HG03066 (cell line): ENCODE data around the gene FOXF1.

ENCODE experiments used
- ATAC-seq: cut with Tn5 transposase; IDR thresholded peaks from one replicate; pipeline ENCODE4 v1.9.1; 2021; ENCODE audit warnings: low read depth; ENCODE audit not compliant: unreplicated experiment

FOXF1 gene

DNA sequence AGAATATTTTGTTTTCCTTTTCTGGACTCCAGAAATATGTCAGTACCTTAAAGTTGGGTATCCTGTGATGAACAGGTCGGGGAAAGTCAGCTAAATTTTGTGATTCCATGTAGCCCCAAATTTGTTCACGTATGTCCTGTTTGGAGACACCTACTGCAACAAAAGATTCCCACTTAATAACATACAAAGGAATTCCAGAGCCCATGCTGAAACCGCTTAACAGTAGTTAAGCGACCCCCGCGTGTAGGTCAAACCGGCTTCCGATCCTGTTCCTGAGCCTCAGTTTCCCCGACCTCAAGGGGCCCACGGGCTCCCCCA lies 44.2 kb downstream of the FOXF1 start:
- ATAC-seq, result no peak

DNA sequence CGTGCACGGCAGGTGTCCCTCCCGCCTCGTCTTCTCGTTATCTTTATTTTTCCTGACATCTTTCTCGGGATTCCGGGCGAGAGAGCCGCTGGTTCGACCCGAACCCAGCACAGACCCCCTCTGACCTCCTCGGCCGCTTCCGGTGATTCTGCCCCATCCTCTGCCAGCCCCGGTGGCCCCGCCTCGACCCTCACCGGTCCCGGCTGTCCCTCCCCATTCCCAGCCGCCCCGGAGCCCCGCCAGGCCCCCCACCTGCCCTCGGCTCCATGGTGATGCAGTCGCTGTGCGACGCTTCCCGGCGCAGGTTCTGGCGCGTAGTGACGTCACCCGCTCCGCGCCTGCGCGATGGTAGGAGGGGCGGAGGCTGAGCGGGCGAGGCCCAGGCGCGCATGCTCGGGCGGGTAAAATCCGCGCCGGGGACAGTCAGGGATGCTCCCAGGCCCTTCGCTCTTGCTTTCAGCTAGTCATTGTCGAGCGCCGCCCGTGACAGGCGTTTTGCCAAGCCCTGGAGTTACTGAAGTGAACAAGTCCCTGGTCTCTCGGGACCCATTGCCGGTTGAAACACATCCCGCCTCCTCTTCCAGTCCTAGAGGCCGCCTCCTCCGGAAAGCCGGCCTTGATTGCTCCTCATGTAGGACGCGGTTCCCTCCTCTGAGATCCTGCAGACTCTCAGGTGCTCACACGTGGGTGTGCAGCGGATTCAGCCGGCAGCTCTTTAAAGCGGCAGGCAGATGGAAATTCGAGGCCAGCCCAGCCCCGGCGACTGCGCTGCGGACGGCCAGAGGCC lies 44.8 kb downstream of the FOXF1 start, which contains the start of gene MTHFSD:
Gene MTHFSD (minus strand): TSS at position 319 of the 787 bp plus-strand sequence. CDS start 51 bp downstream, at position 268.
- ATAC-seq, result peak; percentile 90

DNA sequence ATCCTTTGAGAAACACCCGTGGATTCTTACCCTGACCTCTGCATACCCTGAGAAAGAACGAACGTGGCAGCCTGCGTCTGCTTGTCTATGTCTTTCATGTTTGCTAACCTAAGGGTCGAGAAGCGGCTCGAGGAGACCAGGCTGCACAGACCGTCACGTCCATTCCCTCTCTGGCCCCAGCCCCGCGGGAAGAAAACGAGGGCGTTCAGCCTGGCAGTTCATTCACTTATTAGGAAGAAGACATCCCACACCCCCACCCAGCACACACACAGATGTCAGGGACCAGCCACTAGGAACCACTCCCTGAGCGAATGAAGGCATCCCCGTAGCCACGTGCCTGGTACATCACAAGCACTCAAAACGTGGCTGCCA lies 45.4 kb downstream of the FOXF1 start:
- no peak for ATAC-seq

DNA sequence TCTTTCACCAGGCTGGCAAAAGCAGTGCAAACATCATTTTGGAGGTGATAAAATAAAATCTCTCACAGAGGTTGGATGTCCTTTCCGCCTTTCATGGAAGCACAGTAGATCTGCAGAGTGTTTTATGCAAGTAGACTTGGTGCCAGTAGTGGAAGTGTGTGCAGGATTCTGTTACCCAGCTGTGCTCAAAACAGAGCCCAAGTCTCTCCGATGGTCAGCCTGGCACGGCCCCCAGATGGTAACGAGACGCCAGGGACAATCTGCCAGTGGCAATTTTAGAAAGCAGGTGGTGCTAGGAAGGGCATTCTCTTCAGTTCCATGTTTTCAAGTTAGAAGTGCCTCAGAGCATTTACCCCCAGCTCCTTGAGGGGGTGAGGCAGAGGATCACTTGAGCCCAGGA lies 46.2 kb downstream of the FOXF1 start:
- no peak for ATAC-seq

DNA sequence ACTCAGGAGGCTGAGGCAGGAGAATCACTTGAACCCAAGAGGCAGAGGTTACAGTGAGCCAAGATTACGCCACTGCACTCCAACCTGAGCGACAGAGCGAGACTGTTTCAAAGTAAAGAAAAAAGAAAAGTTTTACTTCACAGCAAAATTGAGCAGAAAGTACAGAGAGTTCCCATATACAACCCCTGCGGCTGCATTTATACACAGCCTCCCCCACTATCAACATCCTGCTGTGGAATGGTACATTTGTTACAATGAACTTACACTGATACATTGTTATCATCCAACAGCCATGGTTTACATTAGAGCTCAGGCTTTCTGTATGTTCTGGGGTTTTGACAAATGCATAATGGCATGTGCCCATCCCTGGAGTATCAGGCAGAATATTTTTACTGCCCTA lies 47.3 kb downstream of the FOXF1 start:
- no peak for ATAC-seq

DNA sequence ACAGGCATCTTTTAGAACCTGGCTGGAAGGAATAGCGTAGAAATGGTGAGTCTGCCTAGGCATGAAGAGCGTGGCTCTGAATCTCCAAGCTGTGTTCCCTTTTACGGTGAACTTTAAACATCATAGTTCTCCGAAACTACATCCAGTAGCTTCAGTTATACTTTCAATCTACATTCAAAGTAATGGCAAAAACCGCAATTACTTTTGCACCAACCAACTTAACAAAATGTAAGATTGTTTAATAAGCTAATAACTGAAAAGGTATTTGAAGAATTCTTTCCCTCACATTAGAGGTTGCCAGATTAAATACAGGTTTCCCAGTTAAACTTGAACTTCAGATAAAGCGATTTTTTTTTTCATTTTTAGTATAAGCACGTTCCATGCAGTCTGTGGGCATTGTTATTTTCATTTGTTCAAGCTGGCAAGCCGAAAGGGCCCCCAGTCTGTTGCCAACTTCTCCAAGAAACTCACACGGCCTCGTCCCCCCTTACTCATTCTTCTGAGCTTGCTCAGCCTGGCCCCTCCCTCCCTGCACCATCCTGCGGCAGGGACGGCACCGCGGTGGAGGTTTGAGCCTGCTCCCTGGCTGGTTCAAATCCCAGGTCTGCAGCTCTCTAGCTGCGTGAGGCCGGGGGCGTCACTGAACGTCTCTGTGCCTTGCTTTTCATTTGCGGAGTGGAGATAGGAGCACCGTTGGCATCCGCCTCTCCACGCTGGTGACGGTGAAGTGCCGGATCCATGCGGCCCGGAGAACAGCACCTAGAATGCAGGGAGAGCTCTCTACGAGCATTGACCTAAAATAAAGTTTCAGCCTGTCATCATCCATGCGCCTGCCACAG lies 48.2 kb downstream of the FOXF1 start:
- no peak for ATAC-seq

DNA sequence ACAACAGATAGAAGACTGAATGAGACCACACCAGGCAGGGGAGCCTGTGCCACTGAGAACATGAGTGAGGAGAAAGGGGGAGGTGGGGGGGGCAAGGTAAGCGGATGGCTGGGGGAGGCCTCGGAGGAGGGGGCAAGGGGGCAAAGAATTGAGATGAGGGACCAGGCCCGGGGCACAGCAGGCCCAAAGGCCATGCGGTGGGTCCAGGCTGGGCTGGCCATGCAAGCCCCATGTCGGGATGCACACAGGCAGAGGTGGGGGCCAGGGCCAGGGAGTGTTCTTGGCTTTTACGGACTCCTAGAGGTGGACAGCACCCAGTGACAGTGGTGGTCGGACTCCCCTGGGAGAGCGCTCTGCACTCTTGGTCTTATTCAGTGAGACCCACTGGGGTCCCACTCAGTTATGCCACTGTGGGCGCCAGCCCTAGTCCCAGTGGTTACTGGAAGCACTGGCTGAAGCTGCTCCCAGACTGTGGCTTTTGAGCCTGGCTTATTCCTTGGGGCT lies 49.5 kb downstream of the FOXF1 start:
- no peak for ATAC-seq

DNA sequence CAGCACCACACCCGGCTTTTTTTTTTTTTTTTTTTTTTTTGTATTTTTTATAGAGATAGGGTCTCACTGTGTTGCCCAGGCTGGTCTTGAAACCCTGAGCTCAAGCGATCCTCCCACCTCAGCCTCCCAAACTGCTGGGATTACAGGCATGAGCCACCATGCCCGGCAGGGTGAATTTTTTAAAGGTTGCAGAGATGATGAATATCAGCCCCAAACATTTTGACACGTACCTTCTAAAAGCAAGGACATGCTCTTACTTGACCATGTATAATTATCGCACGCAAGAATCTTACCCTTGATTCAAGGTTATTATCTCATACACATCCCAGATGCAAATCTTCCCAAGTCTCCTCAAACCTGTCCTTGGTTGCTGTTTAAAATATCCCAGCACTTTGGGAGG lies 52.0 kb downstream of the FOXF1 start:
- ATAC-seq, result no peak

DNA sequence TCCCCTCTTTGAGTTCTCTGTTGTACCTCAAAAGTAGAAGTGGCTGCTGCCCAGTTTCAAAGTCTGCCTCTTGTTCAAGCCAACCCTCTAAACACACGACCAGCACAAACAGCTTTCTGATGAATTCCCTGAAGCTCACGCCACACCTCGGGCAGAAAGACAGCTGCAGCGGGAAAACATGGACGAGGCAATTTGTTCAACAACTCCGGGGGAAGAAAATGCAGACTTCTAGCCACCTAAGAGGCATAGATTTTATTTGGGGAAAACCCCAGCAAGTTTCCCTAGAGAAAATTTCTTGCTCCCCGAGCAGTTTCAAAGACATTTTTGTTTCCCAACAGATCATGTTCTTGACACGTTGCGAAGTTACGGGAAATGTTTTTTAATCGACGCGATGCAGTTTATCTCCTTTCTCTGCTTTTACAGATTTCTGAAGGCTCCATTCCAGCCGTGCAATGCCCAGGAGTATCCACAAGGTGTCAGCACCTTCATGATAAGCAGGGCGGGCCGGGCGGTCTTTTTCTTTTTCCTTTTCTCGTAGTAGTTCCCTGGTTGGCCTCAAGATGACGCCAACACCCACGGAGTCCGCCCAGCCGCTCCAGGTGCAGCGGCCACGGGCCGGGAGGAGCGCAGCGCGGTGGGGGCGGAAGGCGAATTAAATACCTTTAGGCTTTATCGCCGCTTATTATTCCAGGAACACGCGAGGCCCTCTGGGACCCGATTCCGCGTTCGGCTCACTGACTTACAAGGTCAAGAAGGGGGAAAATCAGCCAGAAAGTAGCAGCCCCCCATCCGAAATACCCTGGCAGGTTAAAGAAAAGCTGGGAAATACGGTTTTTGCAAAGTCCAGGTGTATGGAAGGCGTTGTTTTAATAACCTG lies 53.4 kb downstream of the FOXF1 start:
- ATAC-seq, result peak; percentile 73
